CD4-positive, CD25-positive, alpha-beta regulatory T cell (primary cell): ENCODE data around the gene ENTPD1. TPM values are rescaled to one million over a fixed set of nuclear protein-coding genes. Genes with fewer than 3 reads are reported as not detected.

Source experiments
- ATAC-seq, 2 donors: fragments of 150-1000 bp; cut with Tn5 transposase; one replicate each; pipeline ENCODE4 v1.10.0; 2021; ENCODE audit warnings: low read depth in 2 of 2, moderate number of reproducible peaks in 2 of 2, moderate library complexity in 1 of 2
- DNase-seq, 3 donors: peaks; one replicate each; pipeline versions ENCODE4 v3.0.0 to v3.0.0-alpha.2; 2012 to 2022; ENCODE audit warnings: mixed read lengths in 1 of 3
- H3K27ac ChIP-seq: one replicate; pipeline ENCODE4 v1.7.0; 2013; ENCODE audit warnings: mild to moderate bottlenecking, low read length; ENCODE audit not compliant: insufficient read depth, poor library complexity, severe bottlenecking
- H3K27me3 ChIP-seq: one replicate; pipeline ENCODE4 v1.7.0; 2013; ENCODE audit warnings: low read length; ENCODE audit not compliant: control insufficient read depth, insufficient read depth
- H3K36me3 ChIP-seq: one replicate; pipeline ENCODE4 v1.7.0; 2013; ENCODE audit warnings: mild to moderate bottlenecking, low read length, moderate library complexity; ENCODE audit not compliant: control insufficient read depth, insufficient read depth
- H3K4me1 ChIP-seq: 2 replicates; pipeline ENCODE4 v1.7.0; 2013; ENCODE audit warnings: mild to moderate bottlenecking, low read length; ENCODE audit not compliant: insufficient read depth, control insufficient read depth, poor library complexity, severe bottlenecking
- H3K4me3 ChIP-seq: one replicate; pipeline ENCODE4 v1.7.0; 2013; ENCODE audit warnings: low read depth, mild to moderate bottlenecking, low read length, moderate library complexity
- H3K9me3 ChIP-seq, 2 experiments: 1 replicate in 1 of 2; 2 replicates in 1 of 2; pipeline ENCODE4 v1.7.0; 2013; ENCODE audit warnings: low read length in 2 of 2, mild to moderate bottlenecking in 1 of 2, moderate library complexity in 1 of 2; ENCODE audit not compliant: control insufficient read depth in 2 of 2
- H3K27ac Mint-ChIP-seq, 3 donors: one replicate each; pipeline ENCODE4 v1.8.0; 2020 to 2022; ENCODE audit warnings: mild to moderate bottlenecking in 3 of 3, mixed read lengths in 3 of 3, moderate library complexity in 2 of 3
- H3K27me3 Mint-ChIP-seq: one replicate; pipeline ENCODE4 v1.8.0; 2022; ENCODE audit warnings: mild to moderate bottlenecking, mixed read lengths
- H3K36me3 Mint-ChIP-seq: one replicate; pipeline ENCODE4 v1.8.0; 2020; ENCODE audit warnings: mixed read lengths
- H3K4me1 Mint-ChIP-seq, 4 donors: one replicate each; pipeline ENCODE4 v1.8.0; 2020 to 2022; ENCODE audit warnings: mixed read lengths in 4 of 4, mild to moderate bottlenecking in 1 of 4
- H3K4me3 Mint-ChIP-seq, 4 donors: one replicate each; pipeline ENCODE4 v1.8.0; 2020 to 2022; ENCODE audit warnings: mild to moderate bottlenecking in 4 of 4, mixed read lengths in 4 of 4, moderate library complexity in 3 of 4
- H3K9me3 Mint-ChIP-seq, 7 donors: one replicate each; pipeline ENCODE4 v1.8.0; 2020 to 2022; ENCODE audit warnings: mixed read lengths in 7 of 7, mild to moderate bottlenecking in 3 of 7, moderate library complexity in 2 of 7
- polyA plus RNA-seq, 4 donors: library from polyadenylated mRNA; unstranded; fragments of 300-500 nt; fragmentation: Illumina TruSeq; gene quantifications; one replicate each; pipeline ENCODE4 v1.2.3, GENCODE V29; 2021
- total RNA-seq: library from RNA; stranded (reverse); gene quantifications from one replicate; pipeline ENCODE4 v1.2.3, GENCODE V29; 2022

The ENTPD1 gene
- total and polyA plus RNA-seq, 5 donors from 2014 or later: 3.5 to 49.4 (median 25.7) TPM

DNA sequence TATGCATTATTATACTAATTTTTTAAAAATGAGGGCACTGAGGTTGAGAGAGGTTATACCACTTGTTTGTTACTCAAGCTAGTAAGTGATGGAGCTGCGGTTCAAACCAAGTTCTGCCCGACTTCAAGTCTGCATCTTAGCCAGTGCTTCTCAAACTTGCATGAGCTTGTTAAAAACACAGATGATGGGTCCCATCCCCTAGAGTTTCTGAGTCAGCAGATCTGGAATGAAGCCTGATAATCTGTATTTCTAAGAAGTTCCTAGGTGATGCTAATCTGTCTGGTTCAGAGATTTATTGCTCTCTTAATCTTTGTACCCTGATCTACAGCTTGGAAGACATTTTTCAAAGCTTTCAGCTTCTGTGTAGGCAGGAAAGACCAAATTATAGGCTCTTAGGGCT, 84.2 kb downstream of the ENTPD1 start:
- peak overlapping the region in 2 of 4 donors; percentile 65 to 79 for H3K4me3 Mint-ChIP-seq
- H3K9me3 ChIP-seq: no peaks in the 10 kb centered on the region
- H3K4me1 Mint-ChIP-seq: peaks cover 6 to 56% (median 38%) of the 10 kb centered on the region in 4 donors
- peak overlapping the region; percentile 32 to 78 (median 40) for H3K27ac Mint-ChIP-seq
- peaks cover 10% of the 10 kb centered on the region for H3K36me3 ChIP-seq
- peak in 1 of 3 donors; percentile 72 for DNase-seq
- H3K36me3 Mint-ChIP-seq: no peaks in the 10 kb centered on the region
- peaks cover 46% of the 10 kb centered on the region for H3K4me1 ChIP-seq
- H3K27me3 ChIP-seq: no peaks in the 10 kb centered on the region
- peak in 1 of 2 donors; percentile 27 for ATAC-seq
- H3K4me3 ChIP-seq: peak overlapping the region; percentile 39
- H3K9me3 Mint-ChIP-seq: peaks cover 0 to 3% (median 0%) of the 10 kb centered on the region in 7 donors
- H3K27ac ChIP-seq: peak overlapping the region; percentile 96
- no peaks in the 10 kb centered on the region for H3K27me3 Mint-ChIP-seq

DNA sequence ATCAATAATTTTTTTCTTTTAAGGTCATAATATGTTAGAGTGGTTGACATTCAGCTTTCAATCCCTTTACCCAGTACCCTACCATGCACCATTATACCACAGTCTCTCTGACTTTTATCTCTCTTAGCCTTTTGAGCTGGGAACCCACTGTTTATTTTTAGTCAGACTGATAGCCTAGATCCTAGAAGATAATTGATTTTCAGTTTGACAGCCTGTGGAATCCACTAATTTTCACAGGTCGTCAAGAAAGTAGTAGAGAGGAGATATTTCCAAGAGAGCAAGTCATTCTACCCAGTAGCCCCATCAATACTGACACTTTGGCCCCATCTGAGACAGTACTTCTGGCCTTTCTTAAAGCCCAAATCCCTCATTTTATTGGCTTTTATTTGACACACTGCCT, 84.7 kb downstream of the ENTPD1 start:
- Mint-ChIP-seq H3K27ac (peak overlapping the region in 2 of 3 donors; percentile 40 to 78), H3K36me3 (no peaks in the 10 kb centered on the region), H3K9me3 (peaks cover 0 to 3% (median 0%) of the 10 kb centered on the region in 7 donors), H3K27me3 (no peaks in the 10 kb centered on the region), H3K4me3 (peak overlapping the region in 2 of 4 donors; percentile 18 to 65), H3K4me1 (peaks cover 4 to 53% (median 36%) of the 10 kb centered on the region in 4 donors)
- Histone ChIP-seq H3K9me3 (no peaks in the 10 kb centered on the region), H3K27me3 (no peaks in the 10 kb centered on the region), H3K4me1 (peaks cover 42% of the 10 kb centered on the region), H3K27ac (peak overlapping the region; percentile 96), H3K36me3 (peaks cover 13% of the 10 kb centered on the region), H3K4me3 (peak overlapping the region; percentile 39)
- no peak for ATAC-seq
- no peak for DNase-seq

DNA sequence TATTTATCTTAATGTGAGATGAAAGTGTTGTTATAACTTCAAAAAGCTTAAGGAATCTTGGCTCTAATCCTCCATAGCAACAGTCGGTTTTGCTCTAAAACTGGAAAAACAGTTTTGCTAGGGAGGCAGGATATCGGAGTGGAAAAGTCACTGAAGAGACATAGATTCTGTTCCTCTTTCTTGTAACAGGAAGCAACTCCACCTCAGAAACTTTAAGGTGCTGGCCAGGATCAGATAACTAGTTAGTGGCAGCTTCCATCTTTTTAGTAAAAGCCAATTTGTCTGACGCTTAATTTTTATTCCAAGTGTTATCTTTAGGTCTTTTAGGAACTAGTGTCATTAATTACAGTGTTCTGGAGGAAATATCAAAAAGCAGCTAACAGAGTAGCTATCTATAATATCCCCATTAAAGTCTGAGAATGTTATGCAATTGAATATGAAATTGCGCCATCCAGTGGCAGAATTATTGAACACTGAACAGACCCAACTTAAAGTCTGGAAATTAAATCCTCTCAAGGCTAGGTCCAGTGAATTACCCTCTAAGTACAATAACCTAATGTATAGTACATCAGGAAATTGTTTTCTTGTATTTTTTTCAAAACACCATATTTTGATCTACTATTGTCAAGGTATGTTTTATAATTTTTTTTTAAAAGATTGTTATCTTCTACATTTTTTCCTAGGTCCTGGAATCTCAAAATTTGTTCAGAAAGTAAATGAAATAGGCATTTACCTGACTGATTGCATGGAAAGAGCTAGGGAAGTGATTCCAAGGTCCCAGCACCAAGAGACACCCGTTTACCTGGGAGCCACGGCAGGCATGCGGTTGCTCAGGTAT, 85.9 kb downstream of the ENTPD1 start:
- peaks cover 4 to 47% (median 32%) of the 10 kb centered on the region in 4 donors for H3K4me1 Mint-ChIP-seq
- Histone ChIP-seq H3K4me1 (peaks cover 30% of the 10 kb centered on the region), H3K27ac (peak overlapping the region; percentile 96), H3K4me3 (peak overlapping the region; percentile 64), H3K9me3 (no peaks in the 10 kb centered on the region), H3K36me3 (peaks cover 15% of the 10 kb centered on the region), H3K27me3 (no peaks in the 10 kb centered on the region)
- DNase-seq (peak; percentile 22 to 86 (median 61)), ATAC-seq (peak; percentile 63 to 69)
- peak overlapping the region; percentile 10 to 81 (median 60) for H3K4me3 Mint-ChIP-seq
- H3K27ac Mint-ChIP-seq: peak overlapping the region; percentile 49 to 87 (median 83)
- H3K27me3 Mint-ChIP-seq: no peaks in the 10 kb centered on the region
- H3K36me3 Mint-ChIP-seq: no peaks in the 10 kb centered on the region
- H3K9me3 Mint-ChIP-seq: peaks cover 0 to 3% (median 0%) of the 10 kb centered on the region in 7 donors

DNA sequence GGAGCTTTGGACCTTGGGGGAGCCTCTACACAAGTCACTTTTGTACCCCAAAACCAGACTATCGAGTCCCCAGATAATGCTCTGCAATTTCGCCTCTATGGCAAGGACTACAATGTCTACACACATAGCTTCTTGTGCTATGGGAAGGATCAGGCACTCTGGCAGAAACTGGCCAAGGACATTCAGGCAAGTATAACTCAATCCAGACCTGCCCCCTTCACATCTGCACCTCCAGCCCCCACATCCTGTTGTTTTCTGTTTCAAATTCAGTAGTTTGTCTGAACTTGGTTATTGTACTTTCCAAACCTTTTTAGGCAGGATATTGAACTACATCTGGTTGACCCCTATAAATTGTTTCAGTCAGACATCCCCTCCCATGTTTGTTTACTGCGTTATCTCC, 89.4 kb downstream of the ENTPD1 start:
- DNase-seq (peak in 1 of 3 donors; percentile 64), ATAC-seq (no peak)
- Histone ChIP-seq H3K27me3 (no peaks in the 10 kb centered on the region), H3K36me3 (peaks cover 25% of the 10 kb centered on the region), H3K4me1 (peaks cover 14% of the 10 kb centered on the region), H3K4me3 (no peak overlapping the region), H3K9me3 (no peaks in the 10 kb centered on the region), H3K27ac (peak overlapping the region; percentile 15)
- Mint-ChIP-seq H3K27ac (no peak overlapping the region), H3K27me3 (no peaks in the 10 kb centered on the region), H3K9me3 (peaks cover 0 to 3% (median 0%) of the 10 kb centered on the region in 7 donors), H3K4me3 (no peak overlapping the region), H3K4me1 (peaks cover 4 to 18% (median 12%) of the 10 kb centered on the region in 4 donors), H3K36me3 (peaks cover 4% of the 10 kb centered on the region)

GRCh38 chr10:95847007-95847406, 91.0 kb downstream of the ENTPD1 start:
- Histone ChIP-seq H3K27me3 (no peaks in the 10 kb centered on the region), H3K36me3 (peaks cover 25% of the 10 kb centered on the region), H3K4me3 (no peak overlapping the region), H3K27ac (no peak overlapping the region), H3K9me3 (no peaks in the 10 kb centered on the region), H3K4me1 (peaks cover under 1% of the 10 kb centered on the region)
- Mint-ChIP-seq H3K4me1 (peaks cover 0 to 6% (median under 1%) of the 10 kb centered on the region in 4 donors), H3K4me3 (no peak overlapping the region), H3K27ac (no peak overlapping the region), H3K27me3 (no peaks in the 10 kb centered on the region), H3K36me3 (peaks cover 4% of the 10 kb centered on the region), H3K9me3 (peaks cover 0 to 3% (median 0%) of the 10 kb centered on the region in 7 donors)
- ATAC-seq (no peak), DNase-seq (no peak)

GRCh38 chr10:95848841-95849240, 92.9 kb downstream of the ENTPD1 start:
- no peak for DNase-seq
- H3K4me3 Mint-ChIP-seq: no peak overlapping the region
- no peaks in the 10 kb centered on the region for H3K9me3 ChIP-seq
- no peak overlapping the region for H3K27ac Mint-ChIP-seq
- peaks cover 21% of the 10 kb centered on the region for H3K36me3 ChIP-seq
- no peaks in the 10 kb centered on the region for H3K27me3 Mint-ChIP-seq
- H3K27me3 ChIP-seq: no peaks in the 10 kb centered on the region
- H3K36me3 Mint-ChIP-seq: peaks cover 4% of the 10 kb centered on the region
- no peak for ATAC-seq
- no peaks in the 10 kb centered on the region for H3K4me1 ChIP-seq
- no peak overlapping the region for H3K4me3 ChIP-seq
- no peak overlapping the region for H3K27ac ChIP-seq
- H3K4me1 Mint-ChIP-seq: peaks cover 0 to 6% (median 0%) of the 10 kb centered on the region in 4 donors
- peaks cover 0 to 2% (median 0%) of the 10 kb centered on the region in 7 donors for H3K9me3 Mint-ChIP-seq

DNA sequence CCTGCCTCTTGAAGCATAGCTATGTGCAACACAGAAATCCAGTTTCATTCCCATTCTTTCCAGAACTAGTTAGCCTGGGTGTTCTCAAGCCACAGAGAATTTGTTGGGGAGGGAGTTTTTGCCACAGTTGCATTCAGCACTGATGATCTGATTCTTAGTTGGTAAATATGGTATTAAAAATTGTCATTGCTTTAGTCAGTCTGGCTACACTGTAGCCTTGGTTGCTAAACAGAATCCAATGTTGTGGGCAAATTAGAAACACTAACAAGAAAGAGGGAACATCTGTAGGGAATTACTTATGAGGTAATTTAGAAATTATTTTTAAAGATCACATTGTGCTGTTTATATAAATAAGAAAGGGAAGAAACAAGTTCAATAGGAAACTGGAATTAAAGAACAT, 94.8 kb downstream of the ENTPD1 start:
- Histone ChIP-seq H3K4me1 (no peaks in the 10 kb centered on the region), H3K4me3 (no peak overlapping the region), H3K9me3 (no peaks in the 10 kb centered on the region), H3K27me3 (no peaks in the 10 kb centered on the region), H3K27ac (no peak overlapping the region), H3K36me3 (peaks cover 13% of the 10 kb centered on the region)
- ATAC-seq: no peak
- peaks cover 0 to 1% (median 0%) of the 10 kb centered on the region in 4 donors for H3K4me1 Mint-ChIP-seq
- peaks cover 0 to 3% (median 0%) of the 10 kb centered on the region in 7 donors for H3K9me3 Mint-ChIP-seq
- H3K27ac Mint-ChIP-seq: no peak overlapping the region
- peaks cover 4% of the 10 kb centered on the region for H3K36me3 Mint-ChIP-seq
- H3K27me3 Mint-ChIP-seq: no peaks in the 10 kb centered on the region
- no peak overlapping the region for H3K4me3 Mint-ChIP-seq
- DNase-seq: no peak
